Natural killer cell (primary cell): ENCODE data around the gene SLC8A1. TPM values are rescaled to one million over a fixed set of nuclear protein-coding genes. Genes with fewer than 3 reads are reported as not detected.

Source experiments
- ATAC-seq, 3 donors: fragments of 150-1000 bp in 2 of 3; fragments of 200-7000 bp in 1 of 3; cut with Tn5 transposase; 1 replicate in 1 of 3; 2 replicates in 2 of 3; pipeline ENCODE4 v1.10.0; 2021; ENCODE audit warnings: mild to moderate bottlenecking in 2 of 3, moderate library complexity in 2 of 3
- DNase-seq, 2 donors: peaks; one replicate each; pipeline versions ENCODE4 v3.0.0 to v3.0.0-alpha.2; 2013 to 2021; ENCODE audit warnings: mixed read lengths in 1 of 2
- H3K27ac ChIP-seq: one replicate; pipeline ENCODE4 v1.5.1; 2013; ENCODE audit warnings: mild to moderate bottlenecking, low read length
- H3K27me3 ChIP-seq: one replicate; pipeline ENCODE4 v1.6.1; 2013; ENCODE audit warnings: low read length; ENCODE audit not compliant: control insufficient read depth, insufficient read depth
- H3K36me3 ChIP-seq: one replicate; pipeline ENCODE4 v1.6.1; 2013; ENCODE audit warnings: low read length; ENCODE audit not compliant: control insufficient read depth, insufficient read depth
- H3K4me1 ChIP-seq: one replicate; pipeline ENCODE4 v1.6.1; 2013; ENCODE audit warnings: low read length; ENCODE audit not compliant: control insufficient read depth, insufficient read depth
- H3K4me3 ChIP-seq: one replicate; pipeline ENCODE4 v1.5.1; 2013; ENCODE audit warnings: low read length
- H3K9me3 ChIP-seq: one replicate; pipeline ENCODE4 v1.6.1; 2013; ENCODE audit warnings: low read length; ENCODE audit not compliant: control insufficient read depth, insufficient read depth
- H3K27ac Mint-ChIP-seq, 2 donors: one replicate each; pipeline ENCODE4 v1.8.0; 2022; ENCODE audit warnings: mild to moderate bottlenecking in 2 of 2, mixed read lengths in 2 of 2, moderate library complexity in 1 of 2
- H3K27me3 Mint-ChIP-seq, 2 donors: one replicate each; pipeline ENCODE4 v1.8.0; 2022; ENCODE audit warnings: low read depth in 2 of 2, mixed read lengths in 2 of 2
- H3K36me3 Mint-ChIP-seq: one replicate; pipeline ENCODE4 v1.8.0; 2022; ENCODE audit warnings: mixed read lengths
- H3K4me1 Mint-ChIP-seq, 2 donors: one replicate each; pipeline ENCODE4 v1.8.0; 2022; ENCODE audit warnings: mixed read lengths in 2 of 2
- H3K4me3 Mint-ChIP-seq: one replicate; pipeline ENCODE4 v1.8.0; 2022; ENCODE audit warnings: mild to moderate bottlenecking, moderate library complexity, mixed read lengths
- H3K9me3 Mint-ChIP-seq, 2 donors: one replicate each; pipeline ENCODE4 v1.8.0; 2022; ENCODE audit warnings: mixed read lengths in 2 of 2
- WGBS: methylation state at CpG from one replicate; pipeline ENCODE4 v1.1.7; 2013; ENCODE audit warnings: missing lambda C conversion rate; ENCODE audit not compliant: insufficient coverage; 5-methylcytosine and 5-hydroxymethylcytosine counted together
- intact Hi-C: fragments of 100-400 bp; cut with micrococcal nuclease; formaldehyde crosslinking; loops from one replicate; pipeline ENCODE4 v1.14.2; 2022
- total RNA-seq, 4 donors: library from RNA; stranded (reverse); fragments of 120-200 nt in 1 of 4; gene quantifications; one replicate each; pipeline versions ENCODE4 v1.2.3 to v1.2.4, GENCODE V29; 2013 to 2022
- TF ChIP-seq, protein P1 (sequence below): fragments of 200-600 bp; IDR thresholded peaks from one replicate; pipeline ENCODE4 v1.8.0; 2022; ENCODE audit warnings: antibody characterized with exemption

SLC8A1 gene
- total RNA-seq, 3 donors from 2014 or later (not counting 1 experiment from before 2014, with no cell fraction given) = 1.4 to 4.7 (median 3.6) TPM

DNA sequence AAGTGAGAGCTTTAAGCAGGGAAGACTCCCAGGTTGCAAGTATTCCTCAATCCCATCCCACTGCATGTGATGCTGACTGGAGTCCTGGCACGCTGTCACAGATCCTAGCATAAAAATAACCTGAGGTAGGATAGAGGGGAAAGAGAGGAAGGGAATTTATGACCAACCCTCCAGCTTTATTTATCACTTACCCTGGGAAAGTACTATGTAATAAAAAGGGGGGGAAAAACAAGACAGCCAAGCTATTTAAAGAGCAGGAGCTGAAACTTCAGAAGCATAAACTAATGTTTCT lies 122.2 kb downstream of the SLC8A1 start:
- intact Hi-C loops = no loop called here
- Histone ChIP-seq H3K4me1 (no peaks in the 10 kb centered on the region), H3K27me3 (no peaks in the 10 kb centered on the region), H3K4me3 (no peak overlapping the region), H3K27ac (no peak overlapping the region), H3K36me3 (no peaks in the 10 kb centered on the region), H3K9me3 (no peaks in the 10 kb centered on the region)
- Mint-ChIP-seq H3K9me3 (peaks cover 0 to 7% of the 10 kb centered on the region in 2 donors), H3K4me3 (no peak overlapping the region), H3K36me3 (no peaks in the 10 kb centered on the region), H3K27ac (no peak overlapping the region), H3K27me3 (no peaks in the 10 kb centered on the region), H3K4me1 (no peaks in the 10 kb centered on the region)
- TF ChIP-seq, protein P1, sequence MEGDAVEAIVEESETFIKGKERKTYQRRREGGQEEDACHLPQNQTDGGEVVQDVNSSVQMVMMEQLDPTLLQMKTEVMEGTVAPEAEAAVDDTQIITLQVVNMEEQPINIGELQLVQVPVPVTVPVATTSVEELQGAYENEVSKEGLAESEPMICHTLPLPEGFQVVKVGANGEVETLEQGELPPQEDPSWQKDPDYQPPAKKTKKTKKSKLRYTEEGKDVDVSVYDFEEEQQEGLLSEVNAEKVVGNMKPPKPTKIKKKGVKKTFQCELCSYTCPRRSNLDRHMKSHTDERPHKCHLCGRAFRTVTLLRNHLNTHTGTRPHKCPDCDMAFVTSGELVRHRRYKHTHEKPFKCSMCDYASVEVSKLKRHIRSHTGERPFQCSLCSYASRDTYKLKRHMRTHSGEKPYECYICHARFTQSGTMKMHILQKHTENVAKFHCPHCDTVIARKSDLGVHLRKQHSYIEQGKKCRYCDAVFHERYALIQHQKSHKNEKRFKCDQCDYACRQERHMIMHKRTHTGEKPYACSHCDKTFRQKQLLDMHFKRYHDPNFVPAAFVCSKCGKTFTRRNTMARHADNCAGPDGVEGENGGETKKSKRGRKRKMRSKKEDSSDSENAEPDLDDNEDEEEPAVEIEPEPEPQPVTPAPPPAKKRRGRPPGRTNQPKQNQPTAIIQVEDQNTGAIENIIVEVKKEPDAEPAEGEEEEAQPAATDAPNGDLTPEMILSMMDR = no peak
- DNase-seq (no peak), ATAC-seq (no peak)
- WGBS = no CpG with 5 or more reads among the region's 1 CpG

DNA sequence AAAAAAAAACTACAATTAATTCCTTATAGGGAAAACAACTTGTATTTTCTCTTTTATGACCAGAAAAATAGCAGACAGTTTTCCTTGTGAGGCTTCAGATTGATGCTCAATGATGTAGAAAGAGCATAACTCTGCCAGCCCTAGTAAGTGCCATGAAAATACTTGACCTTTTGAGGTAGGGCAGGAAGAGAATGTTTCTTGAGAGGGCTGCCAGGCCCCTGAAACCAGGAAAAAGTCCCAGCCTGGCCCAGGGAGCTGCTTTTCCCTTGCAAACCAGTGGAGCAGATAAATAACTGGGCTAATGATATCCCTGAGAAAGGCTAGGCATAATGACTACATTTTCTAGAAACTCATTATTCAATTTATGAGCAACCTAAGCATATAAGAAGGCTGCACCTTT lies 126.8 kb downstream of the SLC8A1 start:
- Mint-ChIP-seq H3K36me3 (no peaks in the 10 kb centered on the region), H3K27ac (no peak overlapping the region), H3K9me3 (peaks cover 0 to 9% of the 10 kb centered on the region in 2 donors), H3K4me3 (no peak overlapping the region), H3K27me3 (no peaks in the 10 kb centered on the region), H3K4me1 (no peaks in the 10 kb centered on the region)
- intact Hi-C loops = no loop called here
- Histone ChIP-seq H3K36me3 (no peaks in the 10 kb centered on the region), H3K27ac (no peak overlapping the region), H3K9me3 (no peaks in the 10 kb centered on the region), H3K4me3 (no peak overlapping the region), H3K27me3 (no peaks in the 10 kb centered on the region), H3K4me1 (no peaks in the 10 kb centered on the region)
- TF ChIP-seq, protein P1 = no peak
- DNase-seq = no peak
- no peak for ATAC-seq

DNA sequence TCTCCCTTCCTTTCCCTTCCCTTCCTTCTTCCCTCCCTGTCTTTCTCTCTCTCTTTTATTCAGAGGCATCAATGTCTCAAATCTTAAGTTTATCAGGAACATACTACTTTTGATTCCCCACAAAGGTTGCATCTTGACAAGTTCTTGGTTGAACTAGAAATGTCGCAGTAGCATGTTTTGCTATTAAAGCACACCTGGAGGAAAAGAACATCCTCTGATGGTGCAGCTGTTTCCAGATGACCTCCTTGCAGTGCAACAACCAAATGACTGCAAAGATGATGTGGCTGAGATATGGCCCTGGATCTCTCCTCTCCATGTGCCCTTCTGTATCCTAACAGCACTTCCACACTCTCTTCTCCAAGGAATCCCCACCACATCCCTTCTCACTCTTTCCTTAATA lies 127.2 kb downstream of the SLC8A1 start:
- Mint-ChIP-seq H3K4me1 (no peaks in the 10 kb centered on the region), H3K36me3 (no peaks in the 10 kb centered on the region), H3K4me3 (no peak overlapping the region), H3K27ac (no peak overlapping the region), H3K27me3 (no peaks in the 10 kb centered on the region), H3K9me3 (peaks cover 0 to 12% of the 10 kb centered on the region in 2 donors)
- no peak for DNase-seq
- Histone ChIP-seq H3K27ac (no peak overlapping the region), H3K4me1 (no peaks in the 10 kb centered on the region), H3K4me3 (no peak overlapping the region), H3K36me3 (no peaks in the 10 kb centered on the region), H3K27me3 (no peaks in the 10 kb centered on the region), H3K9me3 (no peaks in the 10 kb centered on the region)
- intact Hi-C loops = no loop called here
- TF ChIP-seq, protein P1 = no peak
- no peak for ATAC-seq
- WGBS = 100% methylated on average over 1 of the region's 1 CpG

DNA sequence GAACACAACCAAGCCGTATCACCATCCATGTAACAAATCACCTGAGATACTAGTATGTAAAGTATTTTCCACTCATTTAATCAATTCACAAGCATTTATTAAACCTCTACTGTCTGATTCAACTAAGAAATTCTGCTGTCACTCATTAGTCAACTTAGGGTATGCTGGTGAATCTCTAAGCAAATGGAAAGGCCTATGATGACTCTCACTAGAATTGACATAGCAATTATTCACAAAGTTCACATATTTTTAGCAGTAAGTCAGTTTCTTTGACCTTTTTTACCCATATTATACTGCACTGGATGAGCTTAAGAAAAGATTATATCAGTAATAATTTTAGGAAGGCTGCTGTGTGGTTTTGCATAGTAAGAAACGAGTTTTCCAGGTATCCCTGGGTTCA lies 130.1 kb downstream of the SLC8A1 start:
- Histone ChIP-seq H3K4me3 (no peak overlapping the region), H3K9me3 (no peaks in the 10 kb centered on the region), H3K36me3 (no peaks in the 10 kb centered on the region), H3K27ac (no peak overlapping the region), H3K4me1 (no peaks in the 10 kb centered on the region), H3K27me3 (no peaks in the 10 kb centered on the region)
- H3K4me3 Mint-ChIP-seq = no peak overlapping the region
- no peaks in the 10 kb centered on the region for H3K27me3 Mint-ChIP-seq
- DNase-seq = no peak
- 100% methylated on average over 1 of the region's 2 CpGs for WGBS
- H3K36me3 Mint-ChIP-seq = no peaks in the 10 kb centered on the region
- peaks cover 4 to 11% of the 10 kb centered on the region in 2 donors for H3K9me3 Mint-ChIP-seq
- intact Hi-C loops = no loop called here
- TF ChIP-seq, protein P1 = no peak
- ATAC-seq = no peak
- no peak overlapping the region for H3K27ac Mint-ChIP-seq
- H3K4me1 Mint-ChIP-seq = no peaks in the 10 kb centered on the region
